Measurements from ENCODE around the gene DNASE1L2.

GRCh38 chr16:2194166-2194834 lies 41.9 kb upstream of the DNASE1L2 start:
- no peak for TF ChIP-seq EP300 (IDR thresholded peaks at IDR 0.05)
- no peak for TF ChIP-seq CTCF (IDR thresholded peaks at IDR 0.05)
- TF ChIP-seq POLR2A (IDR thresholded peaks at IDR 0.05), result no peak

All from suprapubic skin (tissue), 3 donors.